Left renal pelvis (tissue), 4 donors: ENCODE results near the gene CEBPB. TPM values are rescaled to one million over a fixed set of nuclear protein-coding genes. Genes with fewer than 3 reads are reported as not detected.
"Not testable (repeated sequence)": the region's sequence is repeated elsewhere in the genome, so short reads cannot be mapped to it uniquely, and the experiment has no call there.

Experiments used
- DNase-seq, 4 donors: peaks; one replicate each; pipeline ENCODE4 v3.0.0-alpha.2; 2013; ENCODE audit warnings: low read depth in 4 of 4, low spot score in 3 of 4
- polyA plus RNA-seq, 4 donors: library from polyadenylated mRNA; unstranded; fragments of 120-200 nt; gene quantifications; one replicate each; pipeline ENCODE4 v1.2.1, GENCODE V29; 2013; ENCODE audit not compliant: insufficient read length in 4 of 4

CEBPB gene
- 10 to 100 TPM in 1 of 4 donors, 1 to 10 TPM in 3; 3.2 to 14.3 (median 5.4) TPM for polyA plus RNA-seq

- DNase-seq = peak; percentile 75 to 80 (median 78)
These were observed at the start of gene CEBPB for GRCh38 chr20:50190251-50191064. Gene CEBPB, plus strand, starts transcription at chr20:50190830. Its CDS starts 204 bp downstream, at chr20:50191034.

- DNase-seq = no peak
These were observed 49.5 kb upstream of the CEBPB start for GRCh38 chr20:50141018-50141675.

- no peak for DNase-seq
These were observed 48.6 kb upstream of the CEBPB start for GRCh38 chr20:50141811-50142561.

- DNase-seq = no peak
These were observed 47.8 kb upstream of the CEBPB start for GRCh38 chr20:50142812-50143211.

- no peak for DNase-seq
These were observed 46.3 kb upstream of the CEBPB start for GRCh38 chr20:50144362-50144761.

GRCh38 chr20:50145566-50145965 lies 45.1 kb upstream of the CEBPB start:
- no peak for DNase-seq

GRCh38 chr20:50146214-50146613 lies 44.4 kb upstream of the CEBPB start:
- no peak for DNase-seq

- DNase-seq = no peak
These were observed 43.6 kb upstream of the CEBPB start for GRCh38 chr20:50146732-50147662.

- no peak for DNase-seq
These were observed 41.0 kb upstream of the CEBPB start for GRCh38 chr20:50149481-50150254.

GRCh38 chr20:50151034-50151743 lies 39.4 kb upstream of the CEBPB start:
- DNase-seq = no peak

- no peak for DNase-seq
These were observed 38.1 kb upstream of the CEBPB start for GRCh38 chr20:50152394-50153152.

- DNase-seq = no peak
These were observed 37.5 kb upstream of the CEBPB start for GRCh38 chr20:50153153-50153499.

- DNase-seq = peak; percentile 66 to 83 (median 78)
These were observed 36.9 kb upstream of the CEBPB start, which contains the start of gene PEDS1 for GRCh38 chr20:50153500-50154377. Gene PEDS1, minus strand, starts transcription at chr20:50153723. Its CDS starts 86 bp downstream, at chr20:50153637.

GRCh38 chr20:50161494-50161893 lies 29.1 kb upstream of the CEBPB start:
- not testable (repeated sequence) for DNase-seq

GRCh38 chr20:50163570-50164317 lies 26.9 kb upstream of the CEBPB start:
- no peak for DNase-seq
